Left lung (tissue), 10 donors: ENCODE measurements around the gene LRRC4C. TPM values are rescaled to one million over a fixed set of nuclear protein-coding genes. Genes with fewer than 3 reads are reported as not detected.

Experiments
- ATAC-seq: fragments of 200-7000 bp; cut with Tn5 transposase; one replicate; pipeline ENCODE4 v1.9.1; 2020; ENCODE audit warnings: moderate library complexity
- DNase-seq, 4 donors: peaks; one replicate each; pipeline ENCODE4 v3.0.0-alpha.2; 2013 to 2020
- H3K27ac ChIP-seq, 2 donors: fragments of 200-600 bp; sonication (generic) in 1 of 2; one replicate each; pipeline versions ENCODE4 v1.5.0 to v1.8.0; 2020 to 2021
- H3K27me3 ChIP-seq, 2 donors: fragments of 200-600 bp; sonication (generic) in 1 of 2; one replicate each; pipeline versions ENCODE4 v1.5.0 to v1.8.0; 2020 to 2021
- H3K36me3 ChIP-seq, 2 donors: fragments of 200-600 bp; sonication (generic) in 1 of 2; one replicate each; pipeline versions ENCODE4 v1.5.0 to v1.8.0; 2020 to 2021
- H3K4me1 ChIP-seq, 2 donors: fragments of 200-600 bp; one replicate each; pipeline ENCODE4 v1.8.0; 2021
- H3K4me3 ChIP-seq, 2 donors: fragments of 200-600 bp; sonication (generic) in 1 of 2; one replicate each; pipeline versions ENCODE4 v1.5.0 to v1.8.0; 2020 to 2021; ENCODE audit warnings: mild to moderate bottlenecking in 1 of 2
- H3K9me3 ChIP-seq, 2 donors: fragments of 200-600 bp; sonication (generic) in 1 of 2; one replicate each; pipeline versions ENCODE4 v1.5.0 to v1.8.0; 2020 to 2021
- CTCF ChIP-seq, 2 donors: fragments of 200-600 bp; sonication (generic) in 1 of 2; IDR thresholded peaks; one replicate each; pipeline versions ENCODE4 v1.5.0 to v1.8.0; 2021; ENCODE audit warnings: antibody characterized with exemption in 2 of 2
- intact Hi-C, 2 donors: fragments of 100-400 bp; cut with DNase I; formaldehyde crosslinking; loops; one replicate each; pipeline versions ENCODE4 v1.11.2 to v1.14.2; 2022
- polyA plus RNA-seq, 6 donors: library from polyadenylated mRNA; unstranded; fragments of 120-200 nt; gene quantifications; one replicate each; pipeline ENCODE4 v1.2.1, GENCODE V29; 2013; ENCODE audit not compliant: insufficient read length in 6 of 6
- total RNA-seq, 2 donors: library from RNA; stranded (reverse); fragmentation: NEBNext Ultra II Directional; extraction: Animal tissue kit (Norgen Biotek cat#: 25700); gene quantifications; one replicate each; pipeline ENCODE4 v1.2.1, GENCODE V29; 2021
- donor health status: DM: no; HTN: yes; CAD: no.
- donor health status: DM: no; HTN: no; CAD: no.

The LRRC4C gene
- total and polyA plus RNA-seq, 8 donors = 0.50 to 6.8 (median 4.2) TPM

GRCh38 chr11:40885250-40885954, 574.0 kb downstream of the LRRC4C start:
- intact Hi-C loops = no loop called here
- Histone ChIP-seq H3K27me3 (no peaks in the 10 kb centered on the region), H3K27ac (no peak overlapping the region), H3K4me3 (no peak overlapping the region), H3K4me1 (no peaks in the 10 kb centered on the region), H3K9me3 (no peaks in the 10 kb centered on the region), H3K36me3 (no peaks in the 10 kb centered on the region)
- TF ChIP-seq CTCF (IDR thresholded peaks at IDR 0.05) = no peak
- DNase-seq = no peak
- ATAC-seq = no peak

- intact Hi-C loops = no loop called here
- ATAC-seq (no peak), DNase-seq (no peak)
- no peaks in the 10 kb centered on the region for H3K36me3 ChIP-seq
- TF ChIP-seq CTCF (IDR thresholded peaks at IDR 0.05) = no peak
- H3K27me3 ChIP-seq = no peaks in the 10 kb centered on the region
- H3K4me1 ChIP-seq = no peaks in the 10 kb centered on the region
- no peak overlapping the region for H3K4me3 ChIP-seq
- no peaks in the 10 kb centered on the region for H3K9me3 ChIP-seq
- H3K27ac ChIP-seq = no peak overlapping the region
Measured at GRCh38 chr11:40882301-40882700, 577.2 kb downstream of the LRRC4C start.

- intact Hi-C loops = no loop called here
- no peak overlapping the region for H3K27ac ChIP-seq
- H3K9me3 ChIP-seq = no peaks in the 10 kb centered on the region
- no peak for DNase-seq
- no peaks in the 10 kb centered on the region for H3K36me3 ChIP-seq
- H3K4me1 ChIP-seq = no peaks in the 10 kb centered on the region
- H3K27me3 ChIP-seq = no peaks in the 10 kb centered on the region
- no peak for ATAC-seq
- no peak for TF ChIP-seq CTCF (IDR thresholded peaks at IDR 0.05)
- no peak overlapping the region for H3K4me3 ChIP-seq
Measured at GRCh38 chr11:40879911-40880310, 579.5 kb downstream of the LRRC4C start.

GRCh38 chr11:40877981-40878380, 581.5 kb downstream of the LRRC4C start:
- no peak for ATAC-seq
- intact Hi-C loops = no loop called here
- Histone ChIP-seq H3K27ac (no peak overlapping the region), H3K4me1 (no peaks in the 10 kb centered on the region), H3K27me3 (no peaks in the 10 kb centered on the region), H3K4me3 (no peak overlapping the region), H3K9me3 (no peaks in the 10 kb centered on the region), H3K36me3 (no peaks in the 10 kb centered on the region)
- no peak for TF ChIP-seq CTCF (IDR thresholded peaks at IDR 0.05)
- no peak for DNase-seq

- no peak for TF ChIP-seq CTCF (IDR thresholded peaks at IDR 0.05)
Measured at GRCh38 chr11:40877256-40877655, 582.2 kb downstream of the LRRC4C start.

More at GRCh38 chr11:40877256-40877655, 582.2 kb downstream of the LRRC4C start:
- no peaks in the 10 kb centered on the region for H3K27me3 ChIP-seq
- H3K36me3 ChIP-seq = no peaks in the 10 kb centered on the region
- H3K9me3 ChIP-seq = no peaks in the 10 kb centered on the region
- no peak for DNase-seq
- no peak overlapping the region for H3K4me3 ChIP-seq
- ATAC-seq = no peak
- H3K4me1 ChIP-seq = no peaks in the 10 kb centered on the region
- H3K27ac ChIP-seq = no peak overlapping the region
- intact Hi-C loops = no loop called here
